Measurements from ENCODE around the gene RPL37. TPM values are rescaled to one million over a fixed set of nuclear protein-coding genes. Genes with fewer than 3 reads are reported as not detected.
"Not testable (repeated sequence)": the region's sequence is repeated elsewhere in the genome, so short reads cannot be mapped to it uniquely, and the experiment has no call there.

Gene RPL37
- polyA plus RNA-seq, 1 donor (not counting 4 experiments of a cell fraction or from before 2014, with no cell fraction given): 3,448 TPM

DNA sequence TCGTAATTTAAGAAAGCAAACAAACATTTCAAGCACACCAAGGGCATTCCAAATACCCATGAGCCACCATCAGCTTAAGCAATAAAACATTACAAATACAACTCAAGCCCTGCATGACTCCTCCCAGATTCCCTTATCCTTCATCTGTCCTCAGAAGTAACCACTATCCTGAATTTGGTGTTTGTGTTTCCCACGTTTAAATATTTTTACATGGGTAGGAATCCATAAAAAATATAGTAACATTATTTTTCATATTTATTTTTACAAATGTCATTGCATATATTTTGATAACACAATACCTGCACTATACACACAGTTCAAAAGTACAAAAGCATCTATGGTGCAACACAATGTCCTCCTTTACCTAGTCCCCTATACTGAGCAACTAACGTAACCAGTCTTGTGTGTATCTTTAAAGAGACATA is 43.3 kb downstream of the RPL37 start:
- no peak overlapping the region for H3K27ac ChIP-seq (ENCODE audit: control insufficient read depth, insufficient read depth, low read length)
- H3K4me2 ChIP-seq (ENCODE audit: control insufficient read depth, extremely low read depth, insufficient read depth, low read depth, low read length): no peak overlapping the region
- no peak overlapping the region for H2AFZ ChIP-seq (ENCODE audit: control insufficient read depth, low read length)
- DNase-seq (ENCODE audit: low read depth, low spot score) (no peak), FAIRE-seq (no peak)
- no peak overlapping the region for H3K4me3 ChIP-seq (ENCODE audit: control insufficient read depth in 2 of 3, extremely low read depth in 1 of 3, insufficient read depth in 2 of 3, low read depth in 1 of 3, low read length in 3 of 3)
- peaks cover 13% of the 10 kb centered on the region for H3K4me1 ChIP-seq (ENCODE audit: control insufficient read depth, extremely low read depth, insufficient read depth, low read length)
- H3K36me3 ChIP-seq (ENCODE audit: control insufficient read depth in 2 of 2, extremely low read depth in 1 of 2, insufficient read depth in 2 of 2, low read length in 2 of 2): peaks cover 0 to 2% of the 10 kb centered on the region in 2 experiments
- peaks cover 100% of the 10 kb centered on the region for H3K79me2 ChIP-seq (ENCODE audit: control insufficient read depth, insufficient read depth, low read length)
- no peaks in the 10 kb centered on the region for H3K27me3 ChIP-seq (ENCODE audit: control insufficient read depth, extremely low read depth, insufficient read depth, low read length)
- dilution Hi-C loops (cut with MboI; ENCODE audit: extremely low pct_ligation_motif_present, low sequenced_read_pairs): no loop called here
- H4K20me1 ChIP-seq (ENCODE audit: control insufficient read depth, extremely low read depth, insufficient read depth, low read length): peaks cover 11% of the 10 kb centered on the region
- no peaks in the 10 kb centered on the region for H3K9me3 ChIP-seq (ENCODE audit: control insufficient read depth, low read depth, low read length)
- H3K9ac ChIP-seq (ENCODE audit: control insufficient read depth, extremely low read depth, insufficient read depth, low read length): no peak overlapping the region
- no peaks in the 10 kb centered on the region for H3K9me1 ChIP-seq (ENCODE audit: control insufficient read depth, extremely low read depth, insufficient read depth, low read length)
- TF ChIP-seq, protein P1, sequence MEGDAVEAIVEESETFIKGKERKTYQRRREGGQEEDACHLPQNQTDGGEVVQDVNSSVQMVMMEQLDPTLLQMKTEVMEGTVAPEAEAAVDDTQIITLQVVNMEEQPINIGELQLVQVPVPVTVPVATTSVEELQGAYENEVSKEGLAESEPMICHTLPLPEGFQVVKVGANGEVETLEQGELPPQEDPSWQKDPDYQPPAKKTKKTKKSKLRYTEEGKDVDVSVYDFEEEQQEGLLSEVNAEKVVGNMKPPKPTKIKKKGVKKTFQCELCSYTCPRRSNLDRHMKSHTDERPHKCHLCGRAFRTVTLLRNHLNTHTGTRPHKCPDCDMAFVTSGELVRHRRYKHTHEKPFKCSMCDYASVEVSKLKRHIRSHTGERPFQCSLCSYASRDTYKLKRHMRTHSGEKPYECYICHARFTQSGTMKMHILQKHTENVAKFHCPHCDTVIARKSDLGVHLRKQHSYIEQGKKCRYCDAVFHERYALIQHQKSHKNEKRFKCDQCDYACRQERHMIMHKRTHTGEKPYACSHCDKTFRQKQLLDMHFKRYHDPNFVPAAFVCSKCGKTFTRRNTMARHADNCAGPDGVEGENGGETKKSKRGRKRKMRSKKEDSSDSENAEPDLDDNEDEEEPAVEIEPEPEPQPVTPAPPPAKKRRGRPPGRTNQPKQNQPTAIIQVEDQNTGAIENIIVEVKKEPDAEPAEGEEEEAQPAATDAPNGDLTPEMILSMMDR (optimal IDR thresholded peaks at IDR 0.05 in 1 of 3, IDR thresholded peaks at IDR 0.05 in 1 of 3, conservative IDR thresholded peaks at IDR 0.05 in 1 of 3; ENCODE audit: extremely low read depth in 1 of 3, insufficient read depth in 2 of 3, low read length in 3 of 3): no peak
- TF ChIP-seq EZH2 (IDR thresholded peaks at IDR 0.05; ENCODE audit: low read length): no peak

DNA sequence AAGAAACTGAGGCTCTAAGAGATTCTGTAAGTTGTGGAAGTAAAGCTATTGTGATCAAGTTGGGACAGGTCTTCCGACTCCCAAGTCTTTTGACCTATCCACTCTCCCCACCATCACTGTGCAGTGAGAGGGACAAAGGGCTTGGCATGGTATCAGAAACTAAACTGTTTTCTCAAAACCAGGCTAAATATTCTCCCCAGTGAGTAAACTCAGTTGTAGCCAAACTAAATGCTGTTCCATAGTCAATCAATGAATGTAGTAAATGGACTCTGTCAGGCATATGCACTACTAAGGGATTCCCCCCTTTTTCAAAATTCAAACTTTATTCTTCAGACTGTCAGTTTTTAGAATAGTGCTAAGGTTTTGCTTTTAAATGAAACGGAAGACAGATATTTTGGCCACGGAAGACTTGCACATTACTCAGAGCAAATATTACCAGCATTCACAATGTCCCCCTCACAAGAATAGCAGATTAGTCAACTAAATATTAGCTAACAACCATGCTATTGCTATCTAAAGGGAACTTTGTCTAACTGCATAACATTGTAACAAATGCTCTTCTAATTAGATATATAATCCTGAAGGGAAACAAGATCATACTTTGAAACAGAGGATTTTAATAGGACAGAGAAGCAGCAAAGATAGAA is 44.0 kb downstream of the RPL37 start:
- Histone ChIP-seq H3K4me2 (ENCODE audit: control insufficient read depth, extremely low read depth, insufficient read depth, low read depth, low read length) (no peak overlapping the region), H3K4me1 (ENCODE audit: control insufficient read depth, extremely low read depth, insufficient read depth, low read length) (peaks cover 7% of the 10 kb centered on the region), H2AFZ (ENCODE audit: control insufficient read depth, low read length) (no peak overlapping the region), H3K9ac (ENCODE audit: control insufficient read depth, extremely low read depth, insufficient read depth, low read length) (no peak overlapping the region), H4K20me1 (ENCODE audit: control insufficient read depth, extremely low read depth, insufficient read depth, low read length) (peaks cover 11% of the 10 kb centered on the region), H3K9me1 (ENCODE audit: control insufficient read depth, extremely low read depth, insufficient read depth, low read length) (no peaks in the 10 kb centered on the region), H3K36me3 (ENCODE audit: control insufficient read depth in 2 of 2, extremely low read depth in 1 of 2, insufficient read depth in 2 of 2, low read length in 2 of 2) (peaks cover 0 to 2% of the 10 kb centered on the region in 2 experiments), H3K4me3 (ENCODE audit: control insufficient read depth in 2 of 3, extremely low read depth in 1 of 3, insufficient read depth in 2 of 3, low read depth in 1 of 3, low read length in 3 of 3) (no peak overlapping the region), H3K27ac (ENCODE audit: control insufficient read depth, insufficient read depth, low read length) (no peak overlapping the region), H3K79me2 (ENCODE audit: control insufficient read depth, insufficient read depth, low read length) (peaks cover 100% of the 10 kb centered on the region), H3K9me3 (ENCODE audit: control insufficient read depth, low read depth, low read length) (no peaks in the 10 kb centered on the region), H3K27me3 (ENCODE audit: control insufficient read depth, extremely low read depth, insufficient read depth, low read length) (no peaks in the 10 kb centered on the region)
- dilution Hi-C loops (cut with MboI; ENCODE audit: extremely low pct_ligation_motif_present, low sequenced_read_pairs): no loop called here
- DNase-seq (ENCODE audit: low read depth, low spot score): no peak
- FAIRE-seq: no peak
- TF ChIP-seq, protein P1 (optimal IDR thresholded peaks at IDR 0.05 in 1 of 3, IDR thresholded peaks at IDR 0.05 in 1 of 3, conservative IDR thresholded peaks at IDR 0.05 in 1 of 3; ENCODE audit: extremely low read depth in 1 of 3, insufficient read depth in 2 of 3, low read length in 3 of 3): no peak
- TF ChIP-seq EZH2 (IDR thresholded peaks at IDR 0.05; ENCODE audit: low read length): no peak

DNA sequence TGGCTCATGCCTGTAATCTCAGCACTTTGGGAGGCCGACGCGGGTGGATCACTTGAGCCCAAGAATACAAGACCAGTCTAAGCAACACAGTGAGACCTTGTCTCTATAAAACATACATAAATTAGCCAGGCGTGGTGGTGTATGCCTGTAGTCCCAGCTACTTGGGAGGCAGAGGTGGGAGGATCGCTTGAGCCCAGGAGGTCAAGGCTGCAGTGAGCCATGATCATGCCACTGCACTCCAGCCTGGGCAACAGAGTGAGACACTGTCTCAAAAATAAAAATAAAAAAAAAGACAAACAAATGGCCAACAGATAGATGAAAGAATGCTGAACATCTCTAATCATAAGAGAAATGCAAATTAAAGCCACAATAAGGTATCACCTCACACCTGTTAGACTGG is 46.1 kb downstream of the RPL37 start:
- Histone ChIP-seq H3K79me2 (ENCODE audit: control insufficient read depth, insufficient read depth, low read length) (peaks cover 98% of the 10 kb centered on the region), H4K20me1 (ENCODE audit: control insufficient read depth, extremely low read depth, insufficient read depth, low read length) (peaks cover 11% of the 10 kb centered on the region)
- FAIRE-seq; H3K4me1 ChIP-seq (ENCODE audit: control insufficient read depth, extremely low read depth, insufficient read depth, low read length); dilution Hi-C loops (cut with MboI; ENCODE audit: extremely low pct_ligation_motif_present, low sequenced_read_pairs); H3K36me3 ChIP-seq (ENCODE audit: control insufficient read depth in 2 of 2, extremely low read depth in 1 of 2, insufficient read depth in 2 of 2, low read length in 2 of 2); H3K27me3 ChIP-seq (ENCODE audit: control insufficient read depth, extremely low read depth, insufficient read depth, low read length); H3K4me3 ChIP-seq (ENCODE audit: control insufficient read depth in 2 of 3, extremely low read depth in 1 of 3, insufficient read depth in 2 of 3, low read depth in 1 of 3, low read length in 3 of 3); H2AFZ ChIP-seq (ENCODE audit: control insufficient read depth, low read length); H3K9me3 ChIP-seq (ENCODE audit: control insufficient read depth, low read depth, low read length); H3K4me2 ChIP-seq (ENCODE audit: control insufficient read depth, extremely low read depth, insufficient read depth, low read depth, low read length); H3K9ac ChIP-seq (ENCODE audit: control insufficient read depth, extremely low read depth, insufficient read depth, low read length); DNase-seq (ENCODE audit: low read depth, low spot score); H3K27ac ChIP-seq (ENCODE audit: control insufficient read depth, insufficient read depth, low read length); H3K9me1 ChIP-seq (ENCODE audit: control insufficient read depth, extremely low read depth, insufficient read depth, low read length): not testable (repeated sequence)

All from keratinocyte (primary cell).